ENCODE results near the gene CPEB3. TPM values are rescaled to one million over a fixed set of nuclear protein-coding genes. Genes with fewer than 3 reads are reported as not detected.
"Not testable (repeated sequence)": the region's sequence is repeated elsewhere in the genome, so short reads cannot be mapped to it uniquely, and the experiment has no call there.

The CPEB3 gene
- total RNA-seq, 1 experiment from 2014 or later = 2.0 TPM

GRCh38 chr10:92164036-92164696, 126.7 kb downstream of the CPEB3 start:
- in situ Hi-C loops (cut with HindIII; ENCODE audit: low sequenced_read_pairs) = no loop called here

GRCh38 chr10:92162541-92162940, 128.3 kb downstream of the CPEB3 start:
- in situ Hi-C loops (cut with HindIII; ENCODE audit: low sequenced_read_pairs) = no loop called here
- no peak for DNase-seq (ENCODE audit: low spot score)

More at GRCh38 chr10:92164036-92164696, 126.7 kb downstream of the CPEB3 start:
- DNase-seq (ENCODE audit: low spot score) = no peak

GRCh38 chr10:92156874-92157773, 133.8 kb downstream of the CPEB3 start:
- DNase-seq (ENCODE audit: low spot score) = peak; percentile 37
- in situ Hi-C loops (cut with HindIII; ENCODE audit: low sequenced_read_pairs) = no loop called here

- peak; percentile 43 for DNase-seq (ENCODE audit: low spot score)
- in situ Hi-C loops (cut with HindIII; ENCODE audit: low sequenced_read_pairs) = loop anchor here (5.0 kb wide), 1 partner anchor 36 kb away; no protein-coding TSS in a partner anchor
These were observed 140.1 kb downstream of the CPEB3 start for GRCh38 chr10:92150823-92151222.

- in situ Hi-C loops (cut with HindIII; ENCODE audit: low sequenced_read_pairs) = no loop called here
- no peak for DNase-seq (ENCODE audit: low spot score)
These were observed 141.6 kb downstream of the CPEB3 start for GRCh38 chr10:92149261-92149660.

GRCh38 chr10:92146781-92147180, 144.1 kb downstream of the CPEB3 start:
- in situ Hi-C loops (cut with HindIII; ENCODE audit: low sequenced_read_pairs) = no loop called here
- no peak for DNase-seq (ENCODE audit: low spot score)

- no peak for DNase-seq (ENCODE audit: low spot score)
- in situ Hi-C loops (cut with HindIII; ENCODE audit: low sequenced_read_pairs) = no loop called here
These were observed 144.8 kb downstream of the CPEB3 start for GRCh38 chr10:92146107-92146506.

- DNase-seq (ENCODE audit: low spot score) = no peak
These were observed 147.9 kb downstream of the CPEB3 start for GRCh38 chr10:92142949-92143348.

GRCh38 chr10:92142512-92142911, 148.4 kb downstream of the CPEB3 start:
- in situ Hi-C loops (cut with HindIII; ENCODE audit: low sequenced_read_pairs) = no loop called here
- no peak for DNase-seq (ENCODE audit: low spot score)

More at GRCh38 chr10:92142949-92143348, 147.9 kb downstream of the CPEB3 start:
- in situ Hi-C loops (cut with HindIII; ENCODE audit: low sequenced_read_pairs) = no loop called here

GRCh38 chr10:92141147-92141546, 149.7 kb downstream of the CPEB3 start:
- in situ Hi-C loops (cut with HindIII; ENCODE audit: low sequenced_read_pairs); DNase-seq (ENCODE audit: low spot score): not testable (repeated sequence)

GRCh38 chr10:92134049-92134448, 156.8 kb downstream of the CPEB3 start:
- DNase-seq (ENCODE audit: low spot score); in situ Hi-C loops (cut with HindIII; ENCODE audit: low sequenced_read_pairs): not testable (repeated sequence)

- in situ Hi-C loops (cut with HindIII; ENCODE audit: low sequenced_read_pairs) = no loop called here
- DNase-seq (ENCODE audit: low spot score) = no peak
These were observed 159.5 kb downstream of the CPEB3 start for GRCh38 chr10:92131275-92131820.

- in situ Hi-C loops (cut with HindIII; ENCODE audit: low sequenced_read_pairs) = no loop called here
- DNase-seq (ENCODE audit: low spot score) = no peak
These were observed 160.1 kb downstream of the CPEB3 start for GRCh38 chr10:92130622-92131274.

- in situ Hi-C loops (cut with HindIII; ENCODE audit: low sequenced_read_pairs) = no loop called here
- no peak for DNase-seq (ENCODE audit: low spot score)
These were observed 164.7 kb downstream of the CPEB3 start for GRCh38 chr10:92126100-92126650.

- in situ Hi-C loops (cut with HindIII; ENCODE audit: low sequenced_read_pairs) = no loop called here
- DNase-seq (ENCODE audit: low spot score) = no peak
These were observed 165.7 kb downstream of the CPEB3 start for GRCh38 chr10:92125144-92125543.

- peak; percentile 49 for DNase-seq (ENCODE audit: low spot score)
- in situ Hi-C loops (cut with HindIII; ENCODE audit: low sequenced_read_pairs) = no loop called here
These were observed 166.2 kb downstream of the CPEB3 start for GRCh38 chr10:92124616-92125143.

GRCh38 chr10:92124020-92124419, 166.9 kb downstream of the CPEB3 start:
- DNase-seq (ENCODE audit: low spot score) = no peak
- in situ Hi-C loops (cut with HindIII; ENCODE audit: low sequenced_read_pairs) = no loop called here

GRCh38 chr10:92122941-92123450, 167.9 kb downstream of the CPEB3 start:
- DNase-seq (ENCODE audit: low spot score) = no peak
- in situ Hi-C loops (cut with HindIII; ENCODE audit: low sequenced_read_pairs) = no loop called here

All from G401 (cell line).